Measurements from ENCODE around the gene SPC24. TPM values are rescaled to one million over a fixed set of nuclear protein-coding genes. Genes with fewer than 3 reads are reported as not detected.

SPC24 gene
- total and polyA plus RNA-seq, 9 of the 15 experiments (the other 6 are each of a cell fraction or from before 2014, with no cell fraction given) = 18.2 to 154 (median 60.9) TPM

- TF ChIP-seq, protein P1, sequence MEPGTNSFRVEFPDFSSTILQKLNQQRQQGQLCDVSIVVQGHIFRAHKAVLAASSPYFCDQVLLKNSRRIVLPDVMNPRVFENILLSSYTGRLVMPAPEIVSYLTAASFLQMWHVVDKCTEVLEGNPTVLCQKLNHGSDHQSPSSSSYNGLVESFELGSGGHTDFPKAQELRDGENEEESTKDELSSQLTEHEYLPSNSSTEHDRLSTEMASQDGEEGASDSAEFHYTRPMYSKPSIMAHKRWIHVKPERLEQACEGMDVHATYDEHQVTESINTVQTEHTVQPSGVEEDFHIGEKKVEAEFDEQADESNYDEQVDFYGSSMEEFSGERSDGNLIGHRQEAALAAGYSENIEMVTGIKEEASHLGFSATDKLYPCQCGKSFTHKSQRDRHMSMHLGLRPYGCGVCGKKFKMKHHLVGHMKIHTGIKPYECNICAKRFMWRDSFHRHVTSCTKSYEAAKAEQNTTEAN (CRISPR knock-in tag; IDR thresholded peaks at IDR 0.05) = no peak
- TF ChIP-seq, protein P2, sequence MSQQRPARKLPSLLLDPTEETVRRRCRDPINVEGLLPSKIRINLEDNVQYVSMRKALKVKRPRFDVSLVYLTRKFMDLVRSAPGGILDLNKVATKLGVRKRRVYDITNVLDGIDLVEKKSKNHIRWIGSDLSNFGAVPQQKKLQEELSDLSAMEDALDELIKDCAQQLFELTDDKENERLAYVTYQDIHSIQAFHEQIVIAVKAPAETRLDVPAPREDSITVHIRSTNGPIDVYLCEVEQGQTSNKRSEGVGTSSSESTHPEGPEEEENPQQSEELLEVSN (IDR thresholded peaks at IDR 0.05; ENCODE audit: borderline replicate concordance in 1 of 2, extremely low read depth in 1 of 2, insufficient read depth in 1 of 2, insufficient read length in 1 of 2, low read depth in 1 of 2, low read length in 1 of 2, poor library complexity in 1 of 2, severe bottlenecking in 1 of 2) = peak in 1 of 2 experiments; percentile 90
- TF ChIP-seq, protein P3, sequence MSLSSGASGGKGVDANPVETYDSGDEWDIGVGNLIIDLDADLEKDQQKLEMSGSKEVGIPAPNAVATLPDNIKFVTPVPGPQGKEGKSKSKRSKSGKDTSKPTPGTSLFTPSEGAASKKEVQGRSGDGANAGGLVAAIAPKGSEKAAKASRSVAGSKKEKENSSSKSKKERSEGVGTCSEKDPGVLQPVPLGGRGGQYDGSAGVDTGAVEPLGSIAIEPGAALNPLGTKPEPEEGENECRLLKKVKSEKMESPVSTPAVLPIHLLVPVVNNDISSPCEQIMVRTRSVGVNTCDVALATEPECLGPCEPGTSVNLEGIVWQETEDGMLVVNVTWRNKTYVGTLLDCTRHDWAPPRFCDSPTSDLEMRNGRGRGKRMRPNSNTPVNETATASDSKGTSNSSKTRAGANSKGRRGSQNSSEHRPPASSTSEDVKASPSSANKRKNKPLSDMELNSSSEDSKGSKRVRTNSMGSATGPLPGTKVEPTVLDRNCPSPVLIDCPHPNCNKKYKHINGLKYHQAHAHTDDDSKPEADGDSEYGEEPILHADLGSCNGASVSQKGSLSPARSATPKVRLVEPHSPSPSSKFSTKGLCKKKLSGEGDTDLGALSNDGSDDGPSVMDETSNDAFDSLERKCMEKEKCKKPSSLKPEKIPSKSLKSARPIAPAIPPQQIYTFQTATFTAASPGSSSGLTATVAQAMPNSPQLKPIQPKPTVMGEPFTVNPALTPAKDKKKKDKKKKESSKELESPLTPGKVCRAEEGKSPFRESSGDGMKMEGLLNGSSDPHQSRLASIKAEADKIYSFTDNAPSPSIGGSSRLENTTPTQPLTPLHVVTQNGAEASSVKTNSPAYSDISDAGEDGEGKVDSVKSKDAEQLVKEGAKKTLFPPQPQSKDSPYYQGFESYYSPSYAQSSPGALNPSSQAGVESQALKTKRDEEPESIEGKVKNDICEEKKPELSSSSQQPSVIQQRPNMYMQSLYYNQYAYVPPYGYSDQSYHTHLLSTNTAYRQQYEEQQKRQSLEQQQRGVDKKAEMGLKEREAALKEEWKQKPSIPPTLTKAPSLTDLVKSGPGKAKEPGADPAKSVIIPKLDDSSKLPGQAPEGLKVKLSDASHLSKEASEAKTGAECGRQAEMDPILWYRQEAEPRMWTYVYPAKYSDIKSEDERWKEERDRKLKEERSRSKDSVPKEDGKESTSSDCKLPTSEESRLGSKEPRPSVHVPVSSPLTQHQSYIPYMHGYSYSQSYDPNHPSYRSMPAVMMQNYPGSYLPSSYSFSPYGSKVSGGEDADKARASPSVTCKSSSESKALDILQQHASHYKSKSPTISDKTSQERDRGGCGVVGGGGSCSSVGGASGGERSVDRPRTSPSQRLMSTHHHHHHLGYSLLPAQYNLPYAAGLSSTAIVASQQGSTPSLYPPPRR (CRISPR knock-in tag; IDR thresholded peaks at IDR 0.05; ENCODE audit: borderline replicate concordance) = no peak
- TF ChIP-seq NCOR1 (IDR thresholded peaks at IDR 0.05) (0 out of 2 replicates have a peak, but pooled peaks have one; percentile 19), MAZ (CRISPR knock-in tag; conservative IDR thresholded peaks at IDR 0.05 in 1 of 2, IDR thresholded peaks at IDR 0.05 in 1 of 2) (0 out of 4 replicates have a peak, but pooled peaks of 1 of the 2 experiments have one; percentile 40), SAP30 (IDR thresholded peaks at IDR 0.05; ENCODE audit: borderline replicate concordance, insufficient read depth, low read depth, low read length, poor library complexity, severe bottlenecking) (peak; percentile 71), DPF2 (IDR thresholded peaks at IDR 0.05) (no peak), GATAD2A (IDR thresholded peaks at IDR 0.05) (0 out of 2 replicates have a peak, but pooled peaks have one; percentile 52), RBM25 (IDR thresholded peaks at IDR 0.05; ENCODE audit: low read depth, low read length, severe bottlenecking) (peak; percentile 78), YY1 (IDR thresholded peaks at IDR 0.05; ENCODE audit: borderline replicate concordance in 1 of 3, control insufficient read depth in 1 of 3, extremely low read depth in 1 of 3, insufficient read depth in 3 of 3, insufficient read length in 1 of 3, insufficient replicate concordance in 2 of 3, low read depth in 1 of 3, low read length in 2 of 3) (peak in 1 of 3 experiments; percentile 20), CBFA2T3 (IDR thresholded peaks at IDR 0.05) (peak; percentile 6; the same call in 1 of the 2 replicates), HDAC1 (IDR thresholded peaks at IDR 0.05) (peak in 1 of 2 experiments; percentile 73; a peak in 2 of 4 replicates), ASH1L (IDR thresholded peaks at IDR 0.05; ENCODE audit: borderline replicate concordance, low read depth, partially characterized antibody) (no peak)
- TF ChIP-seq, protein P4, sequence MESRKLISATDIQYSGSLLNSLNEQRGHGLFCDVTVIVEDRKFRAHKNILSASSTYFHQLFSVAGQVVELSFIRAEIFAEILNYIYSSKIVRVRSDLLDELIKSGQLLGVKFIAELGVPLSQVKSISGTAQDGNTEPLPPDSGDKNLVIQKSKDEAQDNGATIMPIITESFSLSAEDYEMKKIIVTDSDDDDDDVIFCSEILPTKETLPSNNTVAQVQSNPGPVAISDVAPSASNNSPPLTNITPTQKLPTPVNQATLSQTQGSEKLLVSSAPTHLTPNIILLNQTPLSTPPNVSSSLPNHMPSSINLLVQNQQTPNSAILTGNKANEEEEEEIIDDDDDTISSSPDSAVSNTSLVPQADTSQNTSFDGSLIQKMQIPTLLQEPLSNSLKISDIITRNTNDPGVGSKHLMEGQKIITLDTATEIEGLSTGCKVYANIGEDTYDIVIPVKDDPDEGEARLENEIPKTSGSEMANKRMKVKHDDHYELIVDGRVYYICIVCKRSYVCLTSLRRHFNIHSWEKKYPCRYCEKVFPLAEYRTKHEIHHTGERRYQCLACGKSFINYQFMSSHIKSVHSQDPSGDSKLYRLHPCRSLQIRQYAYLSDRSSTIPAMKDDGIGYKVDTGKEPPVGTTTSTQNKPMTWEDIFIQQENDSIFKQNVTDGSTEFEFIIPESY (CRISPR knock-in tag; IDR thresholded peaks at IDR 0.05) = no peak
Measured at GRCh38 chr19:11196406-11197287, 41.1 kb upstream of the SPC24 start (continued).
